GM18870 (cell line): ENCODE measurements around the gene CCNQ.

Experiments
- ATAC-seq: cut with Tn5 transposase; IDR thresholded peaks from one replicate; pipeline ENCODE4 v1.9.1; 2021; ENCODE audit warnings: moderate library complexity; ENCODE audit not compliant: unreplicated experiment

The CCNQ gene

GRCh38 chrX:153598541-153599191 lies at the start of gene CCNQ:
TSS of gene CCNQ (minus strand) at chrX:153599139. CDS start at chrX:153599073, 66 bp downstream.
- peak; percentile 18 for ATAC-seq

DNA sequence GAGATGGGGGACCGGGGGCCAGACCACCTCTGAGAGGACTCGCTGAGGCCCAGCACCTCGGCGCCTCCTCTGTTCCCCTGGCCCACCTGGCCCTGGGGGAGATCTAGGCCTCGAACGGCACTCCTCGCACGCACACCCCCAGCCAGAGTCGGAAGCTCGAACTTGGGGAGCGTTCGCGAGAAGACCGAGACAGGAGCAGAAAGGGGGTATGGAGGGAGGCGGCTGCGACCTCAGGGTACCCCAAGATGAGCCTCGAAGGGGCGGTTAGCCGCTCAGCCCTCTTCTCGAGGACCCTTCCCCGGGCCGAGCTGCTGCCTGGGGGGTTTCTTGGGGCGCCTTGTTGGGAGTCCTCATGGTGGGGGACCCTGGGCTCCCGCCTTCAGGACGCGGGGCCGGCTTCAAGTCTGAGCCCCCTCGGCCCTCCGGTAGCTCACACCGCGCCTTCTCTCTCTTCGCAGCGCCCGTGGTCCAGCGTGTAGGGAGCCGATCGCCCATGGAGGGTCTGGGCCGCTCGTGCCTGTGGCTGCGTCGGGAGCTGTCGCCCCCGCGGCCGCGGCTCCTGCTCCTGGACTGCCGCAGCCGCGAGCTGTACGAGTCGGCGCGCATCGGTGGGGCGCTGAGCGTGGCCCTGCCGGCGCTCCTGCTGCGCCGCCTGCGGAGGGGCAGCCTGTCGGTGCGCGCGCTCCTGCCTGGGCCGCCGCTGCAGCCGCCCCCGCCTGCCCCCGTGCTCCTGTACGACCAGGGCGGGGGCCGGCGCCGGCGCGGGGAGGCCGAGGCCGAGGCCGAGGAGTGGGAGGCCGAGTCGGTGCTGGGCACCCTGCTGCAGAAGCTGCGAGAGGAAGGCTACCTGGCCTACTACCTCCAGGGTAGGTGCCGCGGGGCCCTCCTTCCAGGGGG lies 48.8 kb upstream of the CCNQ start:
- no peak for ATAC-seq

GRCh38 chrX:153646620-153647373 lies 47.9 kb upstream of the CCNQ start, which contains the start of gene DUSP9:
TSS of gene DUSP9 (plus strand) at chrX:153647203. CDS start at chrX:153647954, 751 bp downstream.
- no peak for ATAC-seq

GRCh38 chrX:153645921-153646488 lies 47.1 kb upstream of the CCNQ start:
- no peak for ATAC-seq

DNA sequence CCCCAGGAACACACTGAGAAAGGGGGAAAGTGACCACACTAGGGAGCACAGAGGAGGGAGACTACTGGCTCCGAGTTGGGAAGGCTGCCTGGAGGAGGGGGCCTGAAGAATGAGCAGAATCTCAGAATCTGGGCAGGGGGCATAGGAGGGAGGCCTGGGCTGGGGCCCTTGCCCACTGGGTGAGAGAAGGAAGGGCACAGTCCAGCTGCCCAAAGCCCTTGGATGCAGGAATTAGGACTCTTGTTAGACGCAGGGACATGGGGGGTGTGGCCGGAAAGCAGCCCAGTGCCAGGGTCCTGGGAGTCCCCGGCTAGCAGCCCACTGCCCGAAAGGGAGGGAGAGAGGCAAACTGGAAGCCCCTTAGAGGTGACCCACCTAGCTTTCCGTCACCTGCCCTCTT lies 46.2 kb upstream of the CCNQ start:
- no peak for ATAC-seq

DNA sequence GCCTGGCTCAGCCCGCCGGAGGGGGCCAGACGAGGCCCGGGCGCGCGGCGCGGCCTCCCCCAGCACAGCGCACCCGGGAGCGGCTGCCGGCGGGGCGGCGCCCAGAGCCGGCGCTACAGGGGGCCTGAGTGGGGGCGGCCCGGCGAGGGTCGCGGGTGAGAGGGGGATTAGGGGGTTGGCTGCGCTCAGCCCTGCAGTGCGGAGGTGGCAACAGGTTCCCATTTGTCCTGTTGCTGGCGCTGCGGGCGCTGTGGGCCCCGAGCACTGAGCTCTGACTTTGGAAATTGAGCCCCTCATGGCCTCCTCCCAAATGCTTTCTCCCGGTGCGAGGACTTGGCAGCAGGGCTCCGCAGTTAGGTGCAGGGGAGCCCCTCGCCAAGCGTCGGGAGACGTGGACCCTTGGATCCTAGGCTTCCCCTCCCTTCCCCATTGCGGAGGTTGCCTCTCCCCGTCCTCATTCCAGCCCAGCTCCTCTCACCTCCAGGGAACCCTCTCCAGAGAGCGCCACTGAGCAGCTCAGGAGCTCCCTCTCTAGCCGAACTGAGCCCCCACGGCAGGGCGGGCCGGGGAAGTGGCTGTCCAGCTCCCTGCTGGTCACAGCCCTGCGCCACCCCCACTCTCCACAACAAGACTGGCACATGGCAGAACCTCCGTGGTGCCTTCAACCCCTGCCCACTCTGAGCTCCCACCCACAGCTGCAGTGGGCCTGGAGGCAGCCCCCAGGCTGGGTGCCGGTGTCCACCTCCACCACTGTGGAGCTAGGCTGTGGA lies 45.6 kb upstream of the CCNQ start:
- ATAC-seq = no peak

DNA sequence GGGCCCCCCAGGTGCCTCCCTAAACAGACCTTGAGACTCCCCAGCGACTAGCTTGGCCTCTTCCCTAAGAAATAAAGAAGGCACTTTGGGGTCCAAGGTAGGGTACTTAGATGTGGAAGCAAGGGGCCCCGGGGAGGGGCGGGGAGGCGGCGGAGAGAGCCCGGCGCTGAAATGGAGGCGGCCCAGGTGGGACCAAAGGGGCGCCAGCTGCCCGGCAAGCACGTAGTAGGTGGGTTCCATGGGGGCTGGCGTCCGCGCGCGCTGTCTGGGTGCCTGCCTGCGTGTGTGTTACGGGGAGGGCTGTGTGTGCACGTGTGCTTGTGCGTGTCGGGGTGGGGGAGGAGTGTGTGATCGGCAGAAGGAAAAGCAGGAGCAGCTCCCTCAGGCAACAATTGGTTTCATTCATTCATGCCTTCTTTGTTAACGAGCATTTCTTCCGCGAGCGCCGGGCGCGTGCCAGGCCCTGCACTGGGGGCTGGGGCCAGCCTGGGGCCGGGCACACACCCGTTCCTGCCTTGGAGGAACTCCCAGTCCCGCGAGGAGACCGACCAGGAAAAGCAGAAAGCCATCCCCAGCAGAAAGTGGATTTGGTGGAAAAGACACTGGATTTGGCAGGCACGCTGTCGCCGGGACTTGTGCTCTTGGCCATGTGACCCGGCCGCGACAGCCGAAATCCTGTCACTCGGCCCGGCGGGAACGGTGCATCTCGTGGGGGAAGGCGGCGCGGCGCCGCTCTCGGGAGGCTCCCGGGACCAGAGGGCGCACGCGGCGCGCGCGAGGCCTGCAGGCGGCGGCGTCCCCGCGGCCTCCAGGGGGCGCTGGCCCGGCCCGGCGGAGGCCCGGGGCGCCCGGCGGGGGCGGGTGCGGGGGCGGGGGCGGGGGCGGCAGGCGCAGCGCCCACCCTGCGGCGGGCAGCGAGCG lies 44.8 kb upstream of the CCNQ start:
- no peak for ATAC-seq

- no peak for ATAC-seq
Measured at GRCh38 chrX:153642655-153643430, 43.9 kb upstream of the CCNQ start.

GRCh38 chrX:153642051-153642654 lies 43.2 kb upstream of the CCNQ start:
- ATAC-seq = no peak

- no peak for ATAC-seq
Measured at GRCh38 chrX:153641627-153642026, 42.7 kb upstream of the CCNQ start.

DNA sequence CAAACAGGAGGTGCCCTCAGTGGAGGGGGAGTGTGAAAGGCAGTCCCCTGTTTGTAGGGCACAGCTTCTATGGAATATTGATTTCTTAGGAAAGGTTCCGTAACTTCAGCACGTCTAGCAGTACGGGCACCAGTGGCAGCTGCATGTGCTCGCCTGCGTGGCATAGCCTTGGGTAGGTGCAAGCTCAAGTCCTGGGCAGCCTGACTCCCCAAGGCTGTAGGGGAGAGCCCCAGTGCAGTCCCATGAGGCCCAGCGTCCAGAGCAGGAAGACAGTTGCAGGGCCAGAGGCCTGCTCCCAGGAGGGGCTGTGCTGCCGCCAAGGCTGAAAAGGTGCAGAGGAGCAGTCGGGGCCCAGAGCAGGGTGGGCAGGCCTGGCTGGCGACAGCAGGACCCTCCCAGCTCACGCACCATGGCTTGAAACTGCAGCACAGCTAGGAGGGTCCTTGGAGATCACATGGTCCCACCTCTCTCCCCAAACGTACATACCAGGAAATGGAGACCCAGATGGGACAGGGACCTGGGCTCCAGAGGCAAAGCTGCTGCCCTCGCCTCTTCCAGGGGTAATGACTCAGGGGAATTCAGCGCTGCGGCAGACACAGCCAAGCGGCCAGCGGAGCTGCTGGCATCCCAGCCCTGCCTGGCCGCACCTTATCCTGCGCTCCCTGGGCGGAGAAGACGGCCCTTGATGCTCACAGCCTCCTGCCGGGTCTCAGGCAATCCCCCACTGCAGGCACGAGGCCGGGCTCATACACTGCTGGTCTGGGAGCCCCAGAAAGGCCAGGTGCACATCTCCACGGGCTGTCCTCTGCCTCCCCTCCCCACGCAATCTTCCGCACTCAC lies 42.0 kb upstream of the CCNQ start:
- no peak for ATAC-seq

DNA sequence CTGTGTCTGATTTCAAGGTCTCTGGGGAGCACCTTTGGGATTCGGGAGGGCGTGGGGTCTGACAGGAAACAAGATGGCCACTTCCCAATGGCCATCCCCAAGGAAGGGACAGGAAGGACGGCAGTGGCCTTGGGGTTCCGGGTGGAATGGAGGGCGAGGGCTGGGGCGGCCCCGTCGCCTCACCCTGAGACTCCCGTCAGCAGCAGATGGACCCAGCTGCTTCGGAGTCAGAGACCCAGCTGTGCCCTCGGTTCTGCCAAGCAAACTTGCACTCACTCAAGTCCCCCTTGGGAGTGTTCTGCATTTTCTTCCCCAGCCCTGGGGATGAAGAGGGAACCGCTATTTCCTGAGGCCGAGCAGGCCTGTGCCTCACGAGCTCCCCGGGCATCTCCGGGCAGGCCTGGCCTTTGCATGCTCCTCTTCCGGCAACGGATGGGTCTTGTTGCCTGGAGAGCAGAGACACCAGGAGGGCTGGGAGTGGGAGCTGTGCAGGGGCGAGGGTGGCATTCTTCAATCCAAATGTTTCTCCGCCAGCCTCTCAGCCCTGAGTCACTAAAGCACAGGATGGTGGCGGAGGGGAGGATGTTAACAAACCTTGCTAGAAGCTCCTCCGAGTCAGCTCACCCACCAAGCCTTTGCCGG lies 41.2 kb upstream of the CCNQ start:
- ATAC-seq = no peak

GRCh38 chrX:153639177-153640044 lies 40.5 kb upstream of the CCNQ start:
- no peak for ATAC-seq

- no peak for ATAC-seq
Measured at GRCh38 chrX:153638436-153639176, 39.7 kb upstream of the CCNQ start.

- ATAC-seq = no peak
Measured at GRCh38 chrX:153638041-153638371, 39.1 kb upstream of the CCNQ start.
